Measurements from ENCODE around the gene SAMD7. TPM values are rescaled to one million over a fixed set of nuclear protein-coding genes. Genes with fewer than 3 reads are reported as not detected.
A peak's percentile ranks its signal among the peaks of the same experiment; 100 is the strongest.

The SAMD7 gene
- polyA plus RNA-seq, 3 donors: not detected

DNA sequence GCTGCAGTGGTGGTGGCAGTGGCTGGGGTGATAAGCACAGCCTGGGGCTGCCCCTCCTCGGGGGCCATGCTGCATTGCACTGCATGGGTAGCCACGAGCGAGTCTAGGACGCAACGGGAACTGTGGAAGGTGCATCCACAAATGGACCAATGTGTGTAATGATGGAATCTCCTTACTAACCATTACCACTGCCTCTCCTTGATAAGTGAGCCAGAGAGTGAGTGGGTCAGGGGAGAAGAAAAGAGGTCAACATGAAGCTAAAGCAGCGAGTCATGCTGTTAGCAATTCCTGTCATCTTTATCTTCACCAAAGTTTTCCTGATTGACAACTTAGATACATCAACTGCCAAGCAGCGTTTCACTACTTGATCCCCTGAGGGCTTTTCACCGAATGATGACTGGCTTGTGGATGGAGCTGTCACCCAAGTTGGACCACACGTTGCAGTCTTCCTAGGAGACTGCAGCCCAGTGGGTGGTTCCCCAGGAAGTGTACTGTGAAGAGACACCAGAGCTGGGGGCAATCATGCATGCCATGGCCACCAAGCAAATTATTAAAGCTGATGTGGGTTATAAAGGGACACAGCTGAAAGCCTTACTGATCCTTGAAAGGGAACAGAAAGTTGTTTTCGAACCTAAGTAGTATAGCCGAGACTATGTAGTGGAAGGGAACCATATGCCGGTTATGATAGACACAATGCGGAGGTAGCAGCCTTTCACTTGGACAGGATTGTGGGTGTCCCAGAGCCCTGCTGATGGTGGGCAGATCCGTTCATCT is 20.6 kb downstream of the SAMD7 start:
- Histone ChIP-seq H3K79me2 (ENCODE audit: insufficient read depth, low read length) (no peaks in the 10 kb centered on the region), H3K4me3 (replicated peaks in 1 of 3; ENCODE audit: low read depth in 2 of 3, low read length in 3 of 3) (no peak overlapping the region), H3K27me3 (ENCODE audit: control insufficient read depth in 2 of 2, insufficient read depth in 2 of 2, low read length in 2 of 2) (no peaks in the 10 kb centered on the region), H2AFZ (ENCODE audit: insufficient read depth, low read depth, low read length, poor library complexity, severe bottlenecking) (no peak overlapping the region), H3K4me1 (ENCODE audit: control insufficient read depth in 1 of 2, insufficient read depth in 2 of 2, low read length in 2 of 2) (peaks cover 0 to 3% of the 10 kb centered on the region in 2 donors), H3K4me2 (replicated peaks; ENCODE audit: extremely low read depth, low read length, poor library complexity, severe bottlenecking) (no peak overlapping the region), H4K20me1 (ENCODE audit: insufficient read depth, low read length) (no peaks in the 10 kb centered on the region), H3K36me3 (replicated peaks in 1 of 2; ENCODE audit: control insufficient read depth in 1 of 2, insufficient read depth in 2 of 2, low read length in 2 of 2) (no peaks in the 10 kb centered on the region), H3K27ac (ENCODE audit: low read depth in 1 of 2, low read length in 2 of 2) (no peak overlapping the region), H3K9me3 (replicated peaks in 1 of 2; ENCODE audit: control insufficient read depth in 1 of 2, insufficient read depth in 1 of 2, low read length in 2 of 2) (no peaks in the 10 kb centered on the region), H3K9ac (ENCODE audit: insufficient read depth, low read length, poor library complexity, severe bottlenecking) (no peak overlapping the region)
- Mint-ChIP-seq H3K9me3 (peaks cover 0 to 1% (median 0%) of the 10 kb centered on the region in 7 donors), H3K4me3 (no peak overlapping the region), H3K27ac (no peak overlapping the region), H3K4me1 (peaks cover 4% of the 10 kb centered on the region), H3K27me3 (ENCODE audit: low read depth in 3 of 3) (peaks cover 0 to 10% (median 2%) of the 10 kb centered on the region in 3 donors), H3K36me3 (no peaks in the 10 kb centered on the region)
- intact Hi-C loops (cut with micrococcal nuclease): loop anchor here (5.0 to 10.0 kb wide), 4 partner anchors 35 to 103 kb away; partner anchors contain the start of genes GPR160 (in 1 of the 2), LRRC31 (in 1 of the 2) and SEC62 (in 1 of the 2)
- 79% methylated on average over 7 of the region's 14 CpGs for WGBS (ENCODE audit: insufficient coverage)
- TF ChIP-seq CTCF (IDR thresholded peaks at IDR 0.05): no peak
- DNase-seq: no peak

DNA sequence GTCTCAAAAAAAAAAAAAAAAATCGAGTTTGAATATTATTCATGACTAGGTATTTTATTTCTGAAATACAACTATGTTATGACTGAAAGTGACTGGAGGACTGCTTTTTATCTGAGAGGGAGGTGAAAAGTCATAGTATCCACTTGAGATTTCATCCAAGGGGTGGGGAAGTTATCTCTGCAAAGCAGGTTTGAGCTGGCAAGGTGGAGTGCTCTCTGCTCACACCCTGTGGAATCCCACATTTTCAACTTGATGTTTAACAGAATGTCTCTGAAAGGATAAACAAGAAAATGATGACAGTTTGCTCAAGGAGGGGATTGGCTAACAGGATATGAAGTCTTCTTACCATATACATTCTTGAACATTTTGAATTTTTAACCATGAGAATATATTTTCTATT is 27.9 kb downstream of the SAMD7 start:
- peaks cover 8% of the 10 kb centered on the region in 2 donors for H3K4me1 ChIP-seq (ENCODE audit: control insufficient read depth in 1 of 2, insufficient read depth in 2 of 2, low read length in 2 of 2)
- H3K4me3 Mint-ChIP-seq: no peak overlapping the region

More for the DNA sequence above, 27.9 kb downstream of the SAMD7 start:
- no peak for TF ChIP-seq CTCF (IDR thresholded peaks at IDR 0.05)
- Mint-ChIP-seq H3K9me3 (peaks cover 0 to 1% (median 0%) of the 10 kb centered on the region in 7 donors), H3K36me3 (no peaks in the 10 kb centered on the region), H3K27ac (peak overlapping the region in 1 of 7 donors; percentile 27), H3K27me3 (ENCODE audit: low read depth in 3 of 3) (peaks cover 0 to 7% (median 2%) of the 10 kb centered on the region in 3 donors), H3K4me1 (peaks cover 16% of the 10 kb centered on the region)
- H4K20me1 ChIP-seq (ENCODE audit: insufficient read depth, low read length): no peaks in the 10 kb centered on the region
- intact Hi-C loops (cut with micrococcal nuclease): loop anchor here in 1 of 2 donors (10.0 kb wide), 2 partner anchors 75 to 95 kb away; partner anchors contain the start of genes GPR160 and LRRC31
- H2AFZ ChIP-seq (ENCODE audit: insufficient read depth, low read depth, low read length, poor library complexity, severe bottlenecking): no peak overlapping the region
- H3K9ac ChIP-seq (ENCODE audit: insufficient read depth, low read length, poor library complexity, severe bottlenecking): no peak overlapping the region
- H3K9me3 ChIP-seq (replicated peaks in 1 of 2; ENCODE audit: control insufficient read depth in 1 of 2, insufficient read depth in 1 of 2, low read length in 2 of 2): no peaks in the 10 kb centered on the region
- no peaks in the 10 kb centered on the region for H3K79me2 ChIP-seq (ENCODE audit: insufficient read depth, low read length)
- no CpG with 5 or more reads among the region's 1 CpG for WGBS (ENCODE audit: insufficient coverage)
- no peak for DNase-seq
- no peaks in the 10 kb centered on the region for H3K27me3 ChIP-seq (ENCODE audit: control insufficient read depth in 2 of 2, insufficient read depth in 2 of 2, low read length in 2 of 2)
- H3K36me3 ChIP-seq (replicated peaks in 1 of 2; ENCODE audit: control insufficient read depth in 1 of 2, insufficient read depth in 2 of 2, low read length in 2 of 2): no peaks in the 10 kb centered on the region
- no peak overlapping the region for H3K4me3 ChIP-seq (replicated peaks in 1 of 3; ENCODE audit: low read depth in 2 of 3, low read length in 3 of 3)
- H3K27ac ChIP-seq (ENCODE audit: low read depth in 1 of 2, low read length in 2 of 2): no peak overlapping the region
- H3K4me2 ChIP-seq (replicated peaks; ENCODE audit: extremely low read depth, low read length, poor library complexity, severe bottlenecking): no peak overlapping the region
